ENCODE results near the gene HMGA1. TPM values are rescaled to one million over a fixed set of nuclear protein-coding genes. Genes with fewer than 3 reads are reported as not detected.

Gene HMGA1
- total and polyA plus RNA-seq, 10 of the 15 experiments (the other 5 are each of a cell fraction or from before 2014, with no cell fraction given), result 13.4 to 885 (median 508) TPM

GRCh38 chr6:34276191-34276590 lies 39.5 kb downstream of the HMGA1 start (continued):
- TF ChIP-seq PAX5 (IDR thresholded peaks at IDR 0.05; ENCODE audit: borderline replicate concordance, low read depth, low read length) (no peak), CHD4 (IDR thresholded peaks at IDR 0.05) (no peak), EZH2 (IDR thresholded peaks at IDR 0.05; ENCODE audit: borderline replicate concordance, control insufficient read depth, low read depth, low read length) (no peak), ESRRA (IDR thresholded peaks at IDR 0.05; ENCODE audit: low read length) (no peak), BCL11A (IDR thresholded peaks at IDR 0.05; ENCODE audit: low read depth, low read length) (no peak), HDAC2 (IDR thresholded peaks at IDR 0.05) (no peak)

GRCh38 chr6:34276881-34277762 lies 40.4 kb downstream of the HMGA1 start:
- ChIA-PET SMC1A (ENCODE audit: uncharacterized antibody, unreplicated experiment) (no interaction called here), RAD21 (ENCODE audit: unreplicated experiment) (interaction anchor here (0.6 to 1.2 kb wide), 2 partner anchors 28 to 65 kb away, joined by 3 to 5 read pairs; partner anchors contain the start of gene SMIM29), POLR2A (no interaction called here), CTCF (no interaction called here)
- H3K4me1 ChIP-seq (ENCODE audit: control insufficient read depth, insufficient read depth, low read length), result peaks cover 10% of the 10 kb centered on the region
- in situ Hi-C loops (cut with MboI), result no loop called here
- 95% methylated on average over 10 of the region's 10 CpGs for WGBS (ENCODE audit: insufficient coverage, insufficient replicate concordance, low lambda C conversion rate, missing lambda C conversion rate)
- H3K27ac ChIP-seq (ENCODE audit: control insufficient read depth, insufficient read depth), result no peak overlapping the region
- H3K9me3 ChIP-seq (replicated peaks; ENCODE audit: control insufficient read depth, insufficient read depth, low read length), result no peaks in the 10 kb centered on the region
- intact Hi-C loops (cut with micrococcal nuclease; ENCODE audit: unreplicated experiment), result no loop called here
- peaks cover 0 to 5% of the 10 kb centered on the region in 2 experiments; a peak in 3 of 4 replicates for H3K36me3 ChIP-seq (ENCODE audit: control insufficient read depth in 2 of 2, insufficient read depth in 2 of 2, low read length in 1 of 2)
- no TSS peak for BruUV-seq (replicated peaks)
- H3K27me3 ChIP-seq (replicated peaks in 1 of 2; ENCODE audit: control insufficient read depth in 2 of 2, insufficient read depth in 2 of 2, low read length in 1 of 2), result no peaks in the 10 kb centered on the region
- DNase-seq (ENCODE audit: low read depth, low spot score), result no peak
- FAIRE-seq, result no peak
- no peak for ATAC-seq
- H2AFZ ChIP-seq (ENCODE audit: control insufficient read depth, low read depth, low read length), result no peak overlapping the region
- H3K4me3 ChIP-seq, result no peak overlapping the region
- no peaks in the 10 kb centered on the region for H3K79me2 ChIP-seq (ENCODE audit: control insufficient read depth, insufficient read depth, low read length)
- no peak overlapping the region for H3K9ac ChIP-seq (ENCODE audit: control insufficient read depth, insufficient read depth, low read length)
- H3K4me2 ChIP-seq (ENCODE audit: control insufficient read depth, insufficient read depth), result no peak overlapping the region
- no peaks in the 10 kb centered on the region for H4K20me1 ChIP-seq (ENCODE audit: control insufficient read depth, insufficient read depth)
- no peak for TF ChIP-seq ETV6 (conservative IDR thresholded peaks at IDR 0.05 in 1 of 2, IDR thresholded peaks at IDR 0.05 in 1 of 2; ENCODE audit: borderline replicate concordance in 1 of 2, low read depth in 1 of 2)
- no peak for TF ChIP-seq PAX5 (IDR thresholded peaks at IDR 0.05; ENCODE audit: borderline replicate concordance, low read depth, low read length)
- no peak for TF ChIP-seq HDAC2 (IDR thresholded peaks at IDR 0.05)
- TF ChIP-seq STAT1 (conservative IDR thresholded peaks at IDR 0.05), result no peak
- TF ChIP-seq PKNOX1 (IDR thresholded peaks at IDR 0.05), result no peak
- TF ChIP-seq SUZ12 (IDR thresholded peaks at IDR 0.05; ENCODE audit: unreplicated experiment), result no peak
- no peak for TF ChIP-seq RFX5 (IDR thresholded peaks at IDR 0.05; ENCODE audit: low read depth, low read length)
- no peak for TF ChIP-seq ZNF592 (IDR thresholded peaks at IDR 0.05)
- TF ChIP-seq CEBPB (IDR thresholded peaks at IDR 0.05; ENCODE audit: borderline replicate concordance in 1 of 2, low read depth in 2 of 2, low read length in 2 of 2), result no peak
- no peak for TF ChIP-seq SIN3A (IDR thresholded peaks at IDR 0.05; ENCODE audit: low read depth, low read length)
- TF ChIP-seq IKZF1 (conservative IDR thresholded peaks at IDR 0.05), result no peak
- TF ChIP-seq FOXK2 (IDR thresholded peaks at IDR 0.05), result no peak
- TF ChIP-seq LARP7 (IDR thresholded peaks at IDR 0.05), result no peak
- TF ChIP-seq STAT3 (IDR thresholded peaks at IDR 0.05; ENCODE audit: low read depth, low read length), result no peak
- no peak for TF ChIP-seq BRCA1 (IDR thresholded peaks at IDR 0.05; ENCODE audit: low read depth, low read length)

Measured in GM12878 (cell line).